ENCODE data around the gene XG. TPM values are rescaled to one million over a fixed set of nuclear protein-coding genes. Genes with fewer than 3 reads are reported as not detected.

The XG gene
- total RNA-seq, 1 donor from 2014 or later: 2.4 TPM

- no peak for DNase-seq (ENCODE audit: low spot score, unreplicated experiment)
- peaks cover 5% of the 10 kb centered on the region for H3K36me3 Mint-ChIP-seq (ENCODE audit: insufficient read depth)
- H3K27me3 Mint-ChIP-seq: no peaks in the 10 kb centered on the region
- H3K27ac Mint-ChIP-seq: peak overlapping the region; percentile 98
- no peaks in the 10 kb centered on the region for H3K9me3 Mint-ChIP-seq (ENCODE audit: low read depth)
- peak overlapping the region; percentile 73 for H3K4me3 Mint-ChIP-seq (ENCODE audit: low read depth)
- H3K4me1 Mint-ChIP-seq (ENCODE audit: low read depth): peaks cover 49% of the 10 kb centered on the region
- TF ChIP-seq CTCF (IDR thresholded peaks at IDR 0.05; ENCODE audit: unreplicated experiment): no peak
Observed at GRCh38 chrX:2782778-2783177, 30.9 kb downstream of the XG start.

- DNase-seq (ENCODE audit: low spot score, unreplicated experiment): no peak
- Mint-ChIP-seq H3K4me1 (ENCODE audit: low read depth) (peaks cover 48% of the 10 kb centered on the region), H3K36me3 (ENCODE audit: insufficient read depth) (peaks cover 5% of the 10 kb centered on the region), H3K4me3 (ENCODE audit: low read depth) (no peak overlapping the region), H3K27me3 (no peaks in the 10 kb centered on the region), H3K27ac (peak overlapping the region; percentile 98), H3K9me3 (ENCODE audit: low read depth) (no peaks in the 10 kb centered on the region)
- TF ChIP-seq CTCF (IDR thresholded peaks at IDR 0.05; ENCODE audit: unreplicated experiment): no peak
Observed at GRCh38 chrX:2784026-2784425, 32.2 kb downstream of the XG start.

GRCh38 chrX:2785538-2785937 is 33.7 kb downstream of the XG start:
- DNase-seq (ENCODE audit: low spot score, unreplicated experiment): no peak
- H3K27me3 Mint-ChIP-seq: no peaks in the 10 kb centered on the region
- peaks cover 5% of the 10 kb centered on the region for H3K36me3 Mint-ChIP-seq (ENCODE audit: insufficient read depth)
- no peak overlapping the region for H3K4me3 Mint-ChIP-seq (ENCODE audit: low read depth)
- no peak overlapping the region for H3K27ac Mint-ChIP-seq
- H3K4me1 Mint-ChIP-seq (ENCODE audit: low read depth): peaks cover 45% of the 10 kb centered on the region
- H3K9me3 Mint-ChIP-seq (ENCODE audit: low read depth): no peaks in the 10 kb centered on the region
- no peak for TF ChIP-seq CTCF (IDR thresholded peaks at IDR 0.05; ENCODE audit: unreplicated experiment)

GRCh38 chrX:2788980-2789379 is 37.1 kb downstream of the XG start:
- Mint-ChIP-seq H3K27me3 (no peaks in the 10 kb centered on the region), H3K4me1 (ENCODE audit: low read depth) (peaks cover 14% of the 10 kb centered on the region), H3K9me3 (ENCODE audit: low read depth) (no peaks in the 10 kb centered on the region), H3K36me3 (ENCODE audit: insufficient read depth) (peaks cover 8% of the 10 kb centered on the region), H3K27ac (no peak overlapping the region), H3K4me3 (ENCODE audit: low read depth) (no peak overlapping the region)
- no peak for TF ChIP-seq CTCF (IDR thresholded peaks at IDR 0.05; ENCODE audit: unreplicated experiment)
- no peak for DNase-seq (ENCODE audit: low spot score, unreplicated experiment)

- no peak for TF ChIP-seq CTCF (IDR thresholded peaks at IDR 0.05; ENCODE audit: unreplicated experiment)
- Mint-ChIP-seq H3K27me3 (no peaks in the 10 kb centered on the region), H3K4me1 (ENCODE audit: low read depth) (peaks cover 13% of the 10 kb centered on the region), H3K9me3 (ENCODE audit: low read depth) (no peaks in the 10 kb centered on the region), H3K36me3 (ENCODE audit: insufficient read depth) (peaks cover 8% of the 10 kb centered on the region), H3K27ac (no peak overlapping the region), H3K4me3 (ENCODE audit: low read depth) (no peak overlapping the region)
- DNase-seq (ENCODE audit: low spot score, unreplicated experiment): no peak
Observed at GRCh38 chrX:2789569-2789968, 37.7 kb downstream of the XG start.
